IMR-90 (cell line): ENCODE measurements around the gene HACD4. TPM values are rescaled to one million over a fixed set of nuclear protein-coding genes. Genes with fewer than 3 reads are reported as not detected.

Experiments
- ATAC-seq: fragments of 200-7000 bp; cut with Tn5 transposase; 2 replicates; pipeline ENCODE4 v1.9.1; 2020; ENCODE audit warnings: low read depth, mild to moderate bottlenecking, moderate library complexity
- BruUV-seq: library from RNA; stranded (reverse); fragments of 400-500 nt; replicated peaks from 2 replicates; lab custom pipeline; 2021; lab: Mats Ljungman, UMichigan
- CTCF ChIA-PET: fragments of 300-600 bp; formaldehyde crosslinking; extraction: SDS; loops from one replicate; lab custom pipeline; 2021; ENCODE audit warnings: antibody characterized with exemption; lab: Yijun Ruan, JAX
- POLR2A ChIA-PET: fragments of 300-600 bp; sonication (Branson Sonifier 250); formaldehyde crosslinking; loops from one replicate; lab custom pipeline; 2022; ENCODE audit warnings: antibody characterized with exemption; ENCODE audit not compliant: unreplicated experiment; lab: Charles Lee
- DNase-seq: peaks from one replicate; pipeline ENCODE4 v3.0.0; 2013
- H2AFZ ChIP-seq: replicated peaks from 2 replicates; pipeline ENCODE3; 2013; ENCODE audit warnings: low read length, mild to moderate bottlenecking; ENCODE audit not compliant: poor library complexity
- H2AK5ac ChIP-seq: 2 replicates; pipeline ENCODE4 v1.6.1; 2013; ENCODE audit warnings: low read depth, low read length, inconsistent platforms
- H2AK9ac ChIP-seq: replicated peaks from 2 replicates; pipeline ENCODE3; 2013; ENCODE audit warnings: mild to moderate bottlenecking, low read depth, low read length, moderate library complexity; ENCODE audit not compliant: poor library complexity
- H2BK120ac ChIP-seq: 2 replicates; pipeline ENCODE4 v1.6.1; 2013; ENCODE audit warnings: low read depth, low read length, inconsistent platforms
- H2BK15ac ChIP-seq: 3 replicates; pipeline ENCODE4 v1.6.1; 2013; ENCODE audit warnings: low read depth, low read length, inconsistent platforms
- H2BK20ac ChIP-seq: 2 replicates; pipeline ENCODE4 v1.6.1; 2013; ENCODE audit warnings: low read depth, mild to moderate bottlenecking, inconsistent platforms, low read length, moderate library complexity
- H2BK5ac ChIP-seq: 2 replicates; pipeline ENCODE4 v1.6.1; 2013; ENCODE audit warnings: mild to moderate bottlenecking, low read depth, low read length, inconsistent platforms; ENCODE audit not compliant: poor library complexity, severe bottlenecking
- H3K14ac ChIP-seq: replicated peaks from 2 replicates; pipeline ENCODE4 v1.6.1; 2013; ENCODE audit warnings: low read depth, low read length, inconsistent platforms
- H3K18ac ChIP-seq: 2 replicates; pipeline ENCODE4 v1.6.1; 2013; ENCODE audit warnings: low read depth, low read length, control low read depth
- H3K23ac ChIP-seq: 2 replicates; pipeline ENCODE4 v1.6.1; 2013; ENCODE audit warnings: low read depth, low read length, inconsistent platforms
- H3K27ac ChIP-seq: 2 replicates; pipeline ENCODE4 v1.5.1; 2013; ENCODE audit warnings: mild to moderate bottlenecking, control low read depth, low read length; ENCODE audit not compliant: insufficient read depth
- H3K27me3 ChIP-seq: 2 replicates; pipeline ENCODE4 v1.6.1; 2013; ENCODE audit warnings: low read length; ENCODE audit not compliant: control insufficient read depth, insufficient read depth
- H3K36me3 ChIP-seq: 2 replicates; pipeline ENCODE4 v1.6.1; 2013; ENCODE audit warnings: low read length, mixed read lengths; ENCODE audit not compliant: control insufficient read depth, insufficient read depth
- H3K4ac ChIP-seq: 2 replicates; pipeline ENCODE4 v1.6.1; 2013; ENCODE audit warnings: low read depth, low read length, inconsistent platforms
- H3K4me1 ChIP-seq: 2 replicates; pipeline ENCODE4 v1.6.1; 2013; ENCODE audit warnings: low read length, mixed read lengths; ENCODE audit not compliant: control insufficient read depth, insufficient read depth
- H3K4me2 ChIP-seq: 2 replicates; pipeline ENCODE4 v1.6.1; 2013; ENCODE audit warnings: low read depth, mild to moderate bottlenecking, control low read depth, low read length, moderate library complexity
- H3K4me3 ChIP-seq: 2 replicates; pipeline ENCODE4 v1.5.1; 2013; ENCODE audit warnings: low read depth, mild to moderate bottlenecking, control low read depth, low read length, moderate library complexity; ENCODE audit not compliant: insufficient read depth
- H3K56ac ChIP-seq: 2 replicates; pipeline ENCODE4 v1.6.1; 2013; ENCODE audit warnings: low read length, inconsistent platforms; ENCODE audit not compliant: insufficient read depth; ENCODE audit errors: extremely low read depth
- H3K79me1 ChIP-seq, 2 experiments: 2 replicates each; pipeline ENCODE4 v1.6.1; 2013; ENCODE audit warnings: low read length in 2 of 2, inconsistent platforms in 1 of 2, low read depth in 1 of 2
- H3K9ac ChIP-seq: 2 replicates; pipeline ENCODE4 v1.6.1; 2013; ENCODE audit warnings: low read depth, low read length, control low read depth
- H3K9me1 ChIP-seq: 2 replicates; pipeline ENCODE4 v1.6.1; 2013; ENCODE audit warnings: low read length, inconsistent platforms; ENCODE audit not compliant: insufficient read depth
- H3K9me3 ChIP-seq: 2 replicates; pipeline ENCODE4 v1.6.1; 2013; ENCODE audit warnings: low read length; ENCODE audit not compliant: control insufficient read depth, insufficient read depth
- H4K20me1 ChIP-seq: 2 replicates; pipeline ENCODE4 v1.6.1; 2013; ENCODE audit warnings: low read length, inconsistent platforms; ENCODE audit not compliant: insufficient read depth
- H4K5ac ChIP-seq: 2 replicates; pipeline ENCODE4 v1.6.1; 2013; ENCODE audit warnings: mild to moderate bottlenecking, low read depth, low read length, control low read depth
- H4K8ac ChIP-seq, 2 experiments: 2 replicates each; pipeline ENCODE4 v1.6.1; 2013; ENCODE audit warnings: low read depth in 2 of 2, low read length in 2 of 2, control low read depth in 1 of 2, inconsistent platforms in 1 of 2
- H4K91ac ChIP-seq: 2 replicates; pipeline ENCODE4 v1.6.1; 2013; ENCODE audit warnings: low read depth, low read length, inconsistent platforms; ENCODE audit not compliant: insufficient read depth
- BHLHE40 ChIP-seq: fragments of 150-350 bp; IDR thresholded peaks from 2 replicates; pipeline ENCODE4 v1.6.1; 2016; ENCODE audit warnings: mild to moderate bottlenecking, low read depth, low read length
- CEBPB ChIP-seq: IDR thresholded peaks from 2 replicates; pipeline ENCODE4 v1.6.1; 2012; ENCODE audit warnings: low read depth, low read length, improper control_type of control experiment
- CTCF ChIP-seq: conservative IDR thresholded peaks from 2 replicates; pipeline ENCODE4 v1.5.1; 2012; ENCODE audit warnings: mild to moderate bottlenecking, low read depth, low read length, improper control_type of control experiment
- FOS ChIP-seq: fragments of 150-350 bp; IDR thresholded peaks from 2 replicates; pipeline ENCODE4 v1.6.1; 2016; ENCODE audit warnings: low read depth, low read length
- MAFK ChIP-seq: IDR thresholded peaks from 2 replicates; pipeline ENCODE4 v1.6.1; 2012; ENCODE audit warnings: low read depth, low read length, improper control_type of control experiment
- MAZ ChIP-seq: IDR thresholded peaks from 2 replicates; pipeline ENCODE4 v1.6.1; 2012; ENCODE audit warnings: low read depth, mild to moderate bottlenecking, low read length, improper control_type of control experiment, moderate library complexity, borderline replicate concordance
- MXI1 ChIP-seq: IDR thresholded peaks from 2 replicates; pipeline ENCODE4 v1.6.1; 2012; ENCODE audit warnings: low read depth, mild to moderate bottlenecking, low read length, moderate library complexity, borderline replicate concordance
- NFE2L2 ChIP-seq: fragments of 150-350 bp; IDR thresholded peaks from 2 replicates; pipeline ENCODE4 v1.6.1; 2016; ENCODE audit warnings: low read depth, mild to moderate bottlenecking, low read length
- POLR2A ChIP-seq: IDR thresholded peaks from 2 replicates; pipeline ENCODE4 v1.6.1; 2012; ENCODE audit warnings: mild to moderate bottlenecking, low read depth, low read length
- RAD21 ChIP-seq: IDR thresholded peaks from 2 replicates; pipeline ENCODE4 v1.6.1; 2012; ENCODE audit warnings: low read length, improper control_type of control experiment
- RCOR1 ChIP-seq: IDR thresholded peaks from 2 replicates; pipeline ENCODE4 v1.6.1; 2012; ENCODE audit warnings: mild to moderate bottlenecking, low read length, improper control_type of control experiment; ENCODE audit not compliant: insufficient replicate concordance
- USF2 ChIP-seq: fragments of 150-350 bp; IDR thresholded peaks from 2 replicates; pipeline ENCODE4 v1.6.1; 2017; ENCODE audit warnings: mild to moderate bottlenecking, antibody characterized with exemption, low read length, low read depth
- WGBS, 2 experiments: methylation state at CpG; one replicate each; pipeline versions ENCODE4 v1.1.5 to v1.1.7; 2013; ENCODE audit warnings: missing lambda C conversion rate in 2 of 2; ENCODE audit not compliant: insufficient read length in 1 of 2; ENCODE audit errors: extremely low coverage in 2 of 2; 5-methylcytosine and 5-hydroxymethylcytosine counted together
- dilution Hi-C: fragments of 300-500 bp; cut with HindIII; formaldehyde crosslinking; loops from one replicate; pipeline ENCODE4 v1.14.3; 2018; ENCODE audit warnings: low sequenced_read_pairs; ENCODE audit not compliant: unreplicated experiment
- in situ Hi-C: fragments of 300-500 bp; cut with MboI; formaldehyde crosslinking; loops from 3 replicates; pipeline ENCODE4 v1.14.3; 2019; ENCODE audit warnings: low sequenced_read_pairs, inconsistent platforms, mixed read lengths
- intact Hi-C: fragments of 100-400 bp; cut with micrococcal nuclease; formaldehyde crosslinking; loops from 2 replicates; pipeline ENCODE4 v1.10.0; 2022
- polyA plus RNA-seq, 3 experiments: library from polyadenylated mRNA; depleted of rRNA; stranded (reverse); fragments of >200 nt; gene quantifications; 2 replicates each; pipeline ENCODE4 v1.2.3, GENCODE V29; 2012; ENCODE audit warnings: low replicate concordance in 1 of 3
- total RNA-seq: library from RNA; depleted of rRNA; stranded (reverse); fragments of >200 nt; gene quantifications from 2 replicates; pipeline ENCODE4 v1.2.3, GENCODE V29; 2012

The HACD4 gene
- total and polyA plus RNA-seq, 2 of the 4 experiments (the other 2 are of a cell fraction), result 1.9 to 2.2 TPM

GRCh38 chr9:21043841-21044240, 12.4 kb upstream of the HACD4 start:
- in situ Hi-C loops, result no loop called here
- Histone ChIP-seq H3K4me3 (no peak overlapping the region), H4K5ac (no peak overlapping the region), H3K18ac (no peak overlapping the region), H4K91ac (no peak overlapping the region), H2BK20ac (no peak overlapping the region), H3K9me1 (no peaks in the 10 kb centered on the region), H3K23ac (no peak overlapping the region), H2BK15ac (no peak overlapping the region), H3K79me1 (no peaks in the 10 kb centered on the region), H4K8ac (no peak overlapping the region), H3K27me3 (peaks cover under 1% of the 10 kb centered on the region), H2BK120ac (no peak overlapping the region), H3K56ac (no peak overlapping the region), H3K36me3 (no peaks in the 10 kb centered on the region), H2BK5ac (no peak overlapping the region), H3K4me2 (no peak overlapping the region), H2AFZ (no peak overlapping the region), H2AK9ac (no peak overlapping the region), H2AK5ac (no peak overlapping the region), H3K27ac (no peak overlapping the region), H4K20me1 (no peaks in the 10 kb centered on the region), H3K14ac (no peak overlapping the region), H3K4ac (no peak overlapping the region), H3K4me1 (no peaks in the 10 kb centered on the region), H3K9ac (no peak overlapping the region), H3K9me3 (no peaks in the 10 kb centered on the region)
- POLR2A ChIA-PET, result no interaction called here
- CTCF ChIA-PET, result no interaction called here
- ATAC-seq (no peak), DNase-seq (no peak)
- 67% methylated on average over 1 of the region's 3 CpGs; no CpG with 5 or more reads in 1 of the 2 experiments for WGBS, 2 experiments
- intact Hi-C loops, result no loop called here
- TF ChIP-seq BHLHE40 (no peak), MXI1 (no peak), CEBPB (no peak), MAZ (no peak), FOS (no peak), RCOR1 (no peak), USF2 (no peak), POLR2A (no peak), CTCF (no peak), RAD21 (no peak), NFE2L2 (no peak), MAFK (no peak)
- no TSS peak for BruUV-seq
- dilution Hi-C loops, result no loop called here
